ENCODE measurements around the gene TP53INP2.
A peak's percentile ranks its signal among the peaks of the same experiment; 100 is the strongest.
"Not testable (repeated sequence)": the region's sequence is repeated elsewhere in the genome, so short reads cannot be mapped to it uniquely, and the experiment has no call there.

Gene TP53INP2

DNA sequence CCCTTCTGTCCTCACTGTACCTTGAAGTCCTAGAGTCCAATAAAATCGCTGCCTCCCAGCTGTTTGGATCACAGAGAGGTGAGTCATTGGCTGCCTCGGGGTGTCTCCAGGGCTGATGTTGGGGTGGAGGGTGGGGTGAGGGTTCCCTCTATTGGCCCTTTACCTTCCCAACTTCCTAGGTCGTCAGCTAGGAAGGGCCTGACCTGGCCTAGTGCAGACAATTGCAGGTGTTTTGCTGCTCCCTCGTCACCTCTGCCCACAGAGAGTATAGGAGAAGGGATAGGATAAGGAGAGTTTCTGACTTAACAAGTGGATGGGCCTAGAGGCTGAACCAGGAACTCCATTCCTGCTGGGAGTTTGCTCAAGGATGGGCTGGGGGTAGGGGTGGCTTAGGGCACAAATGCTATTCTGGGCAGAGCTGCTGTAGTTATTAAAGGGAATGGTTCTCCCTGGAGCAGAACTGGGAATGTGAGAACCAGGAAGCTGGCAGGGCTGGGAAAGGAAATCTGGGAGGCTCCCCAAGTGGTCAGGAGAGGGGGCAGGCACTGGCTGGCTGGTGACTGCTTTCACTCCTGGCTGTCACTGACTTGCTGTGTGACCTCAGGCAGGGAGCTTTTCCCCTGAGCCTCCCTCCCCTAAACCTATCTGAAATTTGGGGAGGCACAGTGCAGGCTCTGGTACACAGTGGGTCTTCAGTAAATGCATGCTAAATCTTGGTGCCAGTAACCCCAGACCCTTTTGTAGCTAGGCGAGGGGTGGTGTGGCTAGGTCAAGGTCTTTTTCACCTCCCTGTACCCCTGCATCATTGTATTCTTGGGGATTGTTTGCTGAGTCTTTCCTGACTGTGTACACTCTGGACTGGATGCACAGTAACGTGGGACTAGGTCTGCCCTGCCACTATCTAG, 1.5 kb downstream of the TP53INP2 start:
- peak; percentile 53 for DNase-seq

DNA sequence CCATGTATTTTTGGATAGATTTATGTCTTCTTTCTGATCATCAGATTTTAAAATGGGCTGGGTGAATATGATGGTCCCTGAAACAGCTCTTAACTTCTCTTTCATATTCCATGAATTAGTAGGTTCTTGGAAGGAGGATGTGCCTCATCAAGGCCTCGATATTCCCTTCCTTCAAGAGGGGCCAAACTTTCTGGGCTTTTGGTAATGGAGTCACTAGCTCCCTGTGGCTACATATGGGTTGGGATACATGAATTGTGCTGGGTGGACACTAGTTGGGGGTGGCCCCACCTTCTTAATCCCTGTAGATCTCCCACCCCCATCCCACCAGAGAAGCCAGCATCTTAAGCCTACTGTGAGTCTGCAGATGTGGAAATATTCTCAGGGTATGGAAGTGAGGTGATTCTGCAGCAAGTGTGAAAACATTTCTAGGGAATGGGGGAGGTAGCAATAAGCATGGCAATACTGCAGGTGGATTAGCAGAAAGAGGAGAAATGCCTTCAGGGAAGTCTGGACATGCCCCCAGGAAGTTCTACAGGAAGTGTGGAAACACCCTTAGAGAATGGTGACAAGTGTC, 2.2 kb downstream of the TP53INP2 start:
- no peak for DNase-seq

DNA sequence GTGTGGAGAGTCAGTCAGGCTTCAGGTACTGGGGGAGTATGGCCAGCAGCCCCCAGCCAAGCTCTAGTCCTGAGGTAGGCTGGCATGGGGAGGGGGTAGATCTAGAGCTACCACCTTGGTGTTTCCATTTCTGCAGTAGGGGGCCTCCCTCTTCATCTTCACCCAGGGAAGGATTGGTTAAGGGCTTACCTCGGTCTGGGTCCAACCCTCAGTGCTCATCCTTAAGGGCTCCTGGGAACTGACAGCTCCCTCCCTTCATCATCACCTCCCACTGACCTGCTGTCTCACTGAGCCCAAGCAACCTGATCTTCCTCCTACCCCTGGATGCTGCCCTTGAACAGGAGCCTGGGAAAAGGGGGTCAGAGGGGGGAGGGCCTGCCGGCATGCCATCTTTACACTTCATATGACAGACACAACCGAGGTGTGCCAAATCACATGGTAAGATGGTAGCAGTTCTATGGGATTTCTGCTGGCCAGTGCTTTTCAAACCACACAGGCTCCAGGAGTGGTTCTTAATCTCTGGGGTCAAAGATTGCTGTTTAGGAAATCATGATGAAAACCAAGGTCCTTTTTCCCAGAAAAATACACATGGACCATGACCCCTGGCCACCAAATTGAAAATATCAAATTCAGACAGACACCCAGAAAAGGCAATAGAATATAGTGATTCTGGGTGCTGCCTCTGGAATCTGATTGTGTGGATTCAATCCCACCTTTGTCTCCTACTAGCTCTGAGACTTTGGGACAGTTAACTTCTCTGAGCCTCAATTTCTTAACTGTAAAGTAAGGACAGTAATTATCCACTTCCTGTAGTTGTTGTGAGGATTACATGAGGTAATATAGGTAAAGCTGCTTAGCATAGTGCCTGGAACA, 3.0 kb downstream of the TP53INP2 start:
- DNase-seq, result no peak

DNA sequence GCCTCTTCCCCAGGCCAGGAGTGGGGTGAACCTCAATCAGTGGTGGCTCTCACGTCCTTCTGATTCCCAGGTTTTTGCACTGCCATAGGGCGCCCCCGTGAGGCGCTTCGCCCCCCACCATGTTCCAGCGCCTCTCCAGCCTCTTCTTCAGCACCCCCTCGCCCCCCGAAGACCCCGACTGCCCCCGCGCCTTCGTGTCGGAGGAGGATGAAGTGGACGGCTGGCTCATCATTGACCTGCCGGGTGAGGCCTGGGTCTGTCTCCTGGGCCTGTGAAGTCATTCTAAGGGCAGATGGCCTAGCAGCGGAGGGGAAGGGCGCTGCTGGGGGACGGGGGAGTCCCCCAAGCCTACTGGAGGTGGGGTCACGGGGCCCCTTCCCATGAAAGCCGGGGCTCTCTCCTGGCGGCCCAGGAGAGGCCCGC, 4.5 kb downstream of the TP53INP2 start:
- DNase-seq, result no peak

DNA sequence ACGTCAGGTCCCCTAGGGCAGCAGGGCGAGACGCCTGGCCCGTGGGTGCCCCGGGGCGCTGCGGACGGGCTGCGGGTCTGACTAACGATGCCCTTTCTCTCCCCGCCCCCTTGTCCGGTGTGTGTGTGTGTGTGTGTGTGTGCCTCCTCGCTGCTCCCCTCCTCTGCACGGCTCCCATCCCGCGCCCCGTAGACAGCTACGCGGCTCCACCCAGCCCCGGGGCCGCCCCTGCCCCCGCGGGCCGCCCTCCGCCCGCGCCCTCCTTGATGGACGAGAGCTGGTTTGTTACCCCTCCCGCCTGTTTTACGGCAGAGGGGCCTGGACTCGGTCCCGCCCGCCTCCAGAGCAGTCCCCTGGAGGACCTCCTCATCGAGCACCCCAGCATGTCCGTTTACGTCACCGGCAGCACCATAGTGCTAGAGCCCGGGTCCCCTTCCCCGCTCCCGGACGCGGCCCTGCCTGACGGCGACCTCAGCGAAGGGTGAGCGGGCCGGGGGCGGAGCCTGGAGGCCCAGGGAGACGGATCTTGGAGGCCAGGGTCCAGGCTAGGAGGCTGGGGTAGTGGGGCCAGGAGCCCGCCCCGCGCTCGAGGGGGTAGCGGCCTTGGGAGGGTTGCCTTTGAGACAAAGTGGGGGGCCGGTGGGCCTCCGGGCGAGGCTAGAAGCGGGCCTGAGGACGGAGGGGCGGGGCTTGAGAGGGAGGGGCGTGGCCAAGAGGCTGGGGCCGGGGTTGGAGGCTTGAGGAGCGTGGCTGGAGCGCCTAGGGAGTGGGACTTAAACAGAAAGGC, 5.1 kb downstream of the TP53INP2 start:
- DNase-seq, result peak; percentile 86

DNA sequence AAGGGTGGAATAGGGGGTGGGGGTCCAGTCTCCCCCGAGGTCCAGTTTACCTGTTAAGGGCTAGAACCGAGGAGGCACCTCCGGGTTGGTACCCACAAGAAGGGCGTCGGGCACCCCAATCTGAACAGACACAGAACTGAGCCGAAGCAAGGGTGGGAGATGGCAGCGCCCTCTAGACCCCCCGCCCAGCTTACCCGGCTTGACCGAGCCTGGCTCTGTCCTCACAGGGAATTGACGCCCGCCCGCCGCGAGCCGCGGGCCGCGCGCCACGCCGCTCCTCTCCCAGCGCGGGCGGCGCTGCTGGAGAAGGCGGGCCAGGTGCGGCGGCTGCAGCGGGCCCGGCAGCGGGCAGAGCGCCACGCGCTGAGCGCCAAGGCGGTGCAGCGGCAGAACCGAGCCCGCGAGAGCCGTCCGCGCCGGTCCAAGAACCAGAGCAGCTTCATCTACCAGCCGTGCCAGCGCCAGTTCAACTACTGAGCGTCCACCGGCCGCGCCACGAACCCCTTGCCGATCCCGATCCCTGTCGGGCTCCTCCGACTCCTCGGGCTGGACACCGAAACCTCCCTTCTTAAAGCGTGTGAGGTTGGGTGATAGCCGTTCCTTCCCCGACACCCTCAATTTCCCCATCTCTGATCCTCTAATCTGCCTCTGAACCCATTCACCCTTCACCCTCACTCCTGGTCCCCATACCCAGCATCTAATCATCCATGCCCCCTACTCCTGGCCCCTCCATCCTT, 5.9 kb downstream of the TP53INP2 start:
- peak; percentile 64 for DNase-seq

DNA sequence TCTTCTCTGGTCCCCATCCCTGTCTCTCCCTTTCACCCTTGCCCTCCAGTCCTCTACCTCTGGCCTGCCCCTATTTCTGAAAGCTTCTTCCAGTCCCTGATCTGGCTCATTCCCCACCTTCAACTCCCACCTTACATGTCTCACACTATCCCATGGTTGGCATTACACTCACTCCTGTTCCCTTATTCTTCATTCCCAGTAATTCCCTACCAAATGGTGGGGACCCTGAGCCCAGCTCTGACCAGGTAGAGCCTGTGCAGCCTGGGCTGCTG, 6.4 kb downstream of the TP53INP2 start:
- DNase-seq, result no peak

DNA sequence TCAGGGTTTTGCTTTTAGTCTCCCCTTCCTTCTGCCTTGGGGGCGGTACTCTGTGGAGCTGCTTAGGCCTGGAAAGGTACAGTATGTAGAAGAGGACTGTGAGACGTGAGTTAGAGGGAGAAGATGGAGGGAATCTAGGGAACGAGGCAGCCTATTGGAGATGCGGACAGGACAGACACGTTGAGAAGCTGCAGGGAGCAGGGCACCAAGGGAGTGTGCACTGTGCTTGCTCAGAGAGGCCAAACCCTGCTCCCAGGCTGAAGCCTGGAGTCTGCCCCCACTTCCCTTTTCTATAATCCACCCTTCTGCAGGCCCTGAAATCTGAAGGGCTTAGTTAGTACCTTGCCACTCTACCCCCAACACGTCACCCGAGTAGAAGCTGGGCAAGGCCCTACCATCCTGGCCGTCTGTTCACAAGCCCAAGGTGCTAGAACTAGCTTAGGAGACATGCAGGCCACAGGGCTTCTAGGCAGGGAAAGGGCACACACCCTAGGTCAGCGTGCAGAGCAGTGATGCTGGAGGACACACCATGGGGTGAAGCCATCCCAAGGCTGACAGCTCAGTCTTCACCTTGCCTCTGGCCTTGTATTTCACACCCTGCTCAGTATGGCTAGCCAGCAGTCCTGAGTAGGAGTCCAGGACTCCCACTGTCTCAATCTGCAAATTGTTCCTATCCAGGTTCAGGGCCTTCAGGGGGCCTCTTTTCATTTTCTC, 6.9 kb downstream of the TP53INP2 start:
- DNase-seq, result no peak

DNA sequence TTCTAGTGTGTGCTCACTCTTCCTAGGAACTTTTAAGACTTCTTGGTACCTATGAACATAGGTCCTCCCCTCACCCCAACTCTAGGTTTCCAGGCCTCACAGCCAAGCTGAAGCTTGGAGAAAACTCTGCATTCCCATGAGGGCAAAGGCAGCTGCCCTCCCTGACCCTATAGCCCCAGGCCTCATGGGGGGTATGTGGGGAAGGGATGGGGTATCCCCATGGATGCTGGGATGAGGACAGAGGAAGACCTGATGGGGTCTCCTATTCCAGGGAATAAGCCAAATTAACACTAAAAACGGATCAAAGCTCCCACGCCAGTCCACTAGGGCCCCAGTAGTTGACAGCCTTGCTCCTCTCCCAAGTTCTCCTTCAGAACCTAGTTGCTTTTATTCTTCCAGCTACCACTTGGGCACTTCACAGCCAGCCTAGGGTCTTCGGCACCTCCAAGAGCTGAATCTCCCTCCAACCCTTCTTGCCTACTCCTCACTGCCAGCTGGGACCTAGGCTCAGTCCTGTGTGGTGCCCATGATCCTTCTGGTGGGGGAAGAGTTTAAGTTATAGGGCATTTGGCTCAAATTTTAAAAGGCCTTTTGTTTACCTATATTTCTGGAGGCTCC, 7.8 kb downstream of the TP53INP2 start:
- no peak for DNase-seq

DNA sequence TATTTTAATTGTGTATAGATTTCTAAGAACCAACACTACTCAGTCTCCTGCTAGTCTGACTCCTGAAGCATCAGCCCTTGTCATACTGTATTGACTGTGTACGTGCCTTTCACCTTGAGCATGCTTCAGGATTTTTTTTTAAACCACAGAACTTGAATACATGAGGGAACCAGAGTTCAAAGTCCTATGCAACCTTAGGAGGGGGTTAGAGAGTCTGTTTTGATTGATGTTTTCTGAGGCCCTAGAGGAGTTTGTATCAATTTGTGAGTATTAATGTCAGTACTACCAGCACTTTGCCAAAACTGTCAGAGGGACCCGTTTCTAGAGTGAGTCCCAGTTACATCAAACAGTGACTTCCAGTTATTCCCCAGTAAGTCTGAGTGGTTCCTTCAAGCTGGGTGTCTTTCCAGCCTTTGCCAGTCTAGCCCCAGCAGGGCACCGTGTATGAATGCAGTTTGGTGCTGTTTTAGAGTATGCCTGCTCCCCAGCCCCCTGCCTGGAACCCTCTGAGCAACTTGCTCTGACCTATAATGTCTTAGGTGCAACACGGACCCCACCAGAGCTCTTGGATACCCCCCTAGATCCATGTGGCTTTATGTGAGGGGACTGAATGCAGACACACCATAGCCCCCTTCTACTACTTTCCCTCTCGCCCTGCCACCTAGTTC, 8.5 kb downstream of the TP53INP2 start:
- no peak for DNase-seq

DNA sequence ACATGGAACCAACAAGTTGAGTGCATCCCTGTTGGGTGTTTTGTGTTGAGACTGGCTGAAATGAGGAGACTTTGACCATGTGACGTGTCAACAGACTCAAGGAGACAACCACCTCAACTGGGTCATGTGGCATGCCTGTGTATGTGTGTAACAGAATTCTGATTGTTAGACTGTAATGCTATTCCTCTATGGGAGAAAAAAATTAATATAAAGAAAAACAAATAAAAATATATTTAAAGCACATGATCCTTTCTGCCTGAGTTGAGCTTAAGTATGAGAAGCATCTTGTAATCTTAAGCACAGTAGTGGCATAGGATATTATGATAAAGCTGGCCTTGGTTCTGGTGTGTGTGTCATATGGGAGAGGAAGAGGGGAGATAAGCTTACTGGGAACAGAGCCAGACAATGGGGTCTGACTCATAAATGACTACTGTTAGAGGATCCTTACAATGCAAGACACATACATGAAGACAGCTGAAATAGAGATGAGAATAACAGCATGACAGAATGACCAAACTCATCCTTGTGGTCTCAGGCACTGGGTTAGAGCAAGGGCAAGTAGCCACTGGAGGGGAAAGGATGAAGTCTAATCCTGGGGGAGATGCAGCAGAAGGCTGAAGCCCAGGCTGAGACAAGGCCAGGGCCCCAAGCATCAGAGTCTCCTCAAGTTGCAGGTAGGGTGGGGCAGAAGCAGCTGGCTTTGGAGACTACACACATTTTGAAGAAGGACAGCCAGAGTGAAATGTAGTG, 9.2 kb downstream of the TP53INP2 start:
- DNase-seq, result peak; percentile 75

DNA sequence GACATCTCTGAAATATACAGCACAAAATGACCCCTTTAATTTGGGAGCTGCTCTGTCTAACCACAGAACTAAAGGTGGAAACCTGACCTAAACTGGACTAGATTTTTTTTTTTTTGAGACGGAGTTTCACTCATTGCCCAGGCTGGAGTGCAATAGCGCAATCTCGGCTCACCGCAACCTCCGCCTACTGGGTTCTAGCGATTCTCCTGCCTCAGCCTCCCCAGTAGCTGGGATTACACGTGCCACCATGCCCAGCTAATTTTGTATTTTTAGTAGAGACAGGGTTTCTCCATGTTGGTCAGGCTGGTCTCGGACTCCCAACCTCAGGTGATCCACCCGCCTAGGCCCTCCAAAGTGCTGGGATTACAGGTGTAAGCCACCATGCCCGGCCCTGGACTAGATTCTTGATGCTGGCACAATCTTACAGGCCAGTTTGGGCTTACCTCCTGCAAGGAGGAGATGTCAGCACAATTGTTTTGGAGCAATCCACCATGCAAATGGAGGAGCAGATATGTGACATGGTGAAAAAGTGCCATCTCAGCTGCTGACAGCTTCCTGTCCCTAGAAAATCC, 9.9 kb downstream of the TP53INP2 start:
- not testable (repeated sequence) for DNase-seq

DNA sequence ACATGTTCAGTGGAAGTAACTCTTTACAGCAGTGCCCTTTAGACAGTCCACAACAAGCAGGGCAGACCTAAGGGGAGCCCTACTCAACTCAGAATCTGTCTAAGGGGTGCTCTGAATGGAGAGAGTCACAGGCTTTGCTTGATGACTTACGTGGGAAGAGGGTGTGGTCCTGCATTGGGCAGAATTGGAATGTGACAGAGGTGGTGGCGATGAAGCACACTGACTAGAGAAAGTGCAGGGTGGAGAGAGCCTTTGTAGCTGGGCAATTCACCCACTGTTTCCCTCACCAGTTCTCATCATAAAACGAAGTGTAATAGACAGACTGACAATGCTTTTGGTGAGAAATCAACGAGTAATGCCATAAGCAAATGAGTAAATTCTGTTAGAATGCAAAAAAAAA, 11.2 kb downstream of the TP53INP2 start:
- no peak for DNase-seq

DNA sequence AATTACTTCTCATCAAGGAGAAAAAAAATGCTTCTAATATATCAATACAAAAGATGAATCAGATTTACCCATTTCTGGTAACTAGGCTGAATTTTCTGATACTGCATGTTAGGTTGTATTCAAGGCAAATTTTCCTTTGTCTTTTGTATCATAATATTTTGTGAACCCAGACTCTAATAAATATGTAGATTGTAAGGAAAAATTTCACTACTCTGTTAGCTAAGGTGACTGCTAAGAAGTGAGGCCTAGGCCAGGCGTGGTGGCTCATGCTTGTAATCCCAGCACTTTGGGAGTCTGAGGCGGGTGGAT, 12.7 kb downstream of the TP53INP2 start:
- no peak for DNase-seq

DNA sequence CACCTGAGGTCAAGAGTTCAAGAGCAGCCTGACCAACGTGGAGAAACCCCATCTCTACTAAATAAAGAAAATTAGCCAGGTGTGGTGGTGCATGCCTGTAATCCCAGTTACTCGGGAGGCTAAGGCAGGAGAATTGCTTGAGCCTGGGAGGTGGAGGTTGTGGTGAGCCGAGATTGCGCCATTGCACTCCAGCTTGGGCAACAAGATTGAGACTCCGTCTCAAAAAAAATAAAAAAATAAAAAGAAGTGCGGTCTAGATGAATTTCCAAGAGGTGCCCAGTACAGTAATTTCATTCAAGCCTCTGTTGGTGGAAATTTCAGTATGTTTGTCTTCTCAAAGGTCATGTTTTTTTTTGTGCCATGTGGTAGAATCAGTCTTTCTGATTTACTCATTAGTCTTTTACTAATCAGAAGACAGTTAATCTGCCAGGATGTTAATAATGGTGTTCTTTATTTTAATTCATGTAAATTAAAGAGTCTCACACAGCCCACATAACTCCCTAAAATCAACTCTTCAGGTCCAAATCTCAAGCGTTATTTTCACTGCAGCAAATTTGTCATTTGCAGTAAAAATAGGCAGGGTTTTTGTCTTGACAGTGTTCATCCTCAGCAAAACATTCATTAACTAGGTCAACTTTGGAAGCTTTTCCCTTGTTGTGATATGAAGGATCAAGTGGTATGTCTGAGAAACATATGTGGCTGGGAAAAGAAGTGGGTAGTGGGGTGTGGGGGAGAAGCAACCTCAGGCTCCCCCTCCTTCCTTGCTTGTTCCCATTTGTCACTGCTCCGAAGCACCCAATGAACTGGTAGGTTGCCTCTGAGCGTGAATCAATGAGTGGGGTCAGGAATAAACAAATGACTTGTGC, 13.3 kb downstream of the TP53INP2 start:
- no peak for DNase-seq

DNA sequence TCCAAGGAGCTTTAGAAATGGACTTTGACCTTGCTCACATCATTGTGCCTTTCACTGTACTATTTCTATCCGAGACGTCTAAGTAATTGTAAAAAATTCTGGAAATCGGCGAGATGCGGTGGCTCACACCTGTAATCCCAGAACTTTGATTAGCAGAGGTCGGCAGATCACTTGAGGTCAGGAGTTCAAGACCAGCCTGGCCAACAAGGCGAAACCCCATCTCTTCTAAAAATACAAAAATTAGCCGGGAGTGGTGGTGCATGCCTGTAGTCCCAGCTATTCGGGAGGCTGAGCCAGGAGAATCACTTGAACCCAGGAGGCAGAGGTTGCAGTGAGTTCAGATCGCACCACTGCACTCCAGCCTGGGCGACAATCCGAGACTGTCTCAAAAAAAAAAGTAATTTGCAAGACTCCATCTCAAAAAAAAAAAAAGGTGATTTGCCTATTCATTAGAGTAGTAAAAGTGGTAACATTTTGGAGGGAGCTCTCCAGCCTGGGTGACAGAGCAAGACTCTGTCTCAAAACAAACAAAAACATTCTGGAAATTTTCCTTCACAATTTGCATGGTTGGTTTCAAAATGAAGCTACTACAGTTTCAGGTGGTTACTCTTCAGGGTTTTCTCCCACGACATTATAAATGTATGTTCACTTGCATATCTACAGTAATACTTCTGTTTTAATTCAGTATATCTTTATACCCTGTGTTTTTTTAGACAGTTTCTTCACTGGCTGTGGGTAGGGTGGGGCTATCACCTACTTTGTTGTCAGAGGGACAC, 15.3 kb downstream of the TP53INP2 start:
- not testable (repeated sequence) for DNase-seq

DNA sequence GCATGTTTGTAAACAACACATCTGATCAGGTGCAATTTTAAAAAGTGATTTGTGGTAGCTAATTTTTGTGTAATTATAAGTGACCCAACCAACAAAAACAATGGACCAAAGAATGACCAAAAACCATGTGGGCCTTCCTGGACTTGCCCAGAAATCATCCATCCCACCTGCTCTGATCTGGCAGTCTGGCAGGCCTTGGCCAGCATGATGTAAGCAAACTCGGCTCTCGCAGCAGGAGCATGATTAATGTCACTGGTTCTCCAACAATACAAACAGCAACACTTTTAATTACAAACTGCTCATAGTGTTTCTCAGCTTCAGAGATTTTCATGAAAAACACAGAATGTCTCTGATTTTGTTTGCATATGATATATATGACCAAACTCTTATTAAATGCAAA, 16.1 kb downstream of the TP53INP2 start:
- no peak for DNase-seq

DNA sequence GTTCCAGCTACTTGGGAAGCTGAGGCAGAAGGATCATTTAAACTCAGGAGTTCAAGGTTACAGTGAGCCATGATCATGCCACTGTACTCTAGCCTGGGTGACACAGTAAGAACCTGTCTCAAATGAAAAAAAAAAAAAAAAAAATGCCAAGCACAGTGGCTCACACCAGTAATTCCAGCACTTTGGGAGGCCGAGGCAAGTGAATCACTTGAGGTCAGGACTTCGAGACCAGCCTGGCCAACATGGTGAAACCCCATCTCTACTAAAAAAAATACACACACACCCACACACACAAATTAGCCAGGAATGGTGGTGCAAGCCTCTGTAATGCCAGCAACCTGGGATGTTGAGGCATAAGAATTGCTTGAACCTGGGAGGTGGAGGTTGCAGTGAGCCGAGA, 18.4 kb downstream of the TP53INP2 start:
- DNase-seq, result not testable (repeated sequence)
